HuH-7 (cell line): Measurements from ENCODE around the gene TOR1B.
A peak's percentile ranks its signal among the peaks of the same experiment; 100 is the strongest.
"Not testable (repeated sequence)": the region's sequence is repeated elsewhere in the genome, so short reads cannot be mapped to it uniquely, and the experiment has no call there.

Source experiments
- DNase-seq: peaks from one replicate; pipeline ENCODE4 v3.0.0; 2011; ENCODE audit warnings: low spot score

TOR1B gene, protein sequence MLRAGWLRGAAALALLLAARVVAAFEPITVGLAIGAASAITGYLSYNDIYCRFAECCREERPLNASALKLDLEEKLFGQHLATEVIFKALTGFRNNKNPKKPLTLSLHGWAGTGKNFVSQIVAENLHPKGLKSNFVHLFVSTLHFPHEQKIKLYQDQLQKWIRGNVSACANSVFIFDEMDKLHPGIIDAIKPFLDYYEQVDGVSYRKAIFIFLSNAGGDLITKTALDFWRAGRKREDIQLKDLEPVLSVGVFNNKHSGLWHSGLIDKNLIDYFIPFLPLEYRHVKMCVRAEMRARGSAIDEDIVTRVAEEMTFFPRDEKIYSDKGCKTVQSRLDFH

GRCh38 chr9:129802833-129803675, at the start of gene TOR1B:
TSS of gene TOR1B (plus strand) at chr9:129803184. CDS start at chr9:129803213, 29 bp downstream.
- peak; percentile 77 for DNase-seq

GRCh38 chr9:129755151-129755550, 47.8 kb upstream of the TOR1B start:
- DNase-seq = no peak

DNA sequence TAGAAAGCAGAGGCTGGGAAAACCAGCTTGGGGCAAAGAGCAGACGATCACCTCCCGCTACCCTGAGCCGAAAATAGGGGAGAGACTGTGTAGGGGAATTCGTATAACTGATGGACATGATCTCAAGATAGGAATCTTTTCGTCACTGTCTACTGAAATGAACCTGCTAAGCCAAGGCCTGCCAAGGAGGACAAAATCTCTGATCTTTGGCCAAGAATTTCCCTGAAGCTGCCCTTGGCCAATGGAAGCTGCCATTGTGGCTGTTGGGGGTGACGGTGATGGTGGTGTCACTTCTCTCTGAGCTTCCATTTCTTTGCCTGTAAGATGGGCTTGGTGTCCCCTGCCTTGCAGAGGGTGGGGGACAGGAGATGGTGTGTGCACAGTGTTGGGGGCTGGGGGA, 46.8 kb upstream of the TOR1B start:
- no peak for DNase-seq

DNA sequence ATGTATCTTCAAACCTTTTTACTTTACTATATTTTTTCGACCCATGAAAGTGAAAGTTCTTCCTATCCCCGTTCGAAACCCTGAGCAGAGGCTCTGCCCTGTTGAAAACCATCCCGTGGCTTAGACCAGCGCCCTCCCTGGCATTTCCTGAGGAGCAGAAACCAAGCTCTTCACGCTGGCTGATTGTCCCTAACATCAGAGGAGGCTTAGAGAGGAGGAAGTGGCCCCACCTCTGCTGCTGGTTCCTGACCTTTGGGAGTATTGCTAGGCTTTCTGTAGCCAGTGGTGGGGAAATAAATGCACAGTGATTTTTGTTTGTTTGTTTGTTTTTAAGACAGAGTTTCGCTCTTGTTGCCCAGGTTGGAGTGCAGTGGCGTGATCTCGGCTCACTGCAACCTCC, 45.9 kb upstream of the TOR1B start:
- no peak for DNase-seq

DNA sequence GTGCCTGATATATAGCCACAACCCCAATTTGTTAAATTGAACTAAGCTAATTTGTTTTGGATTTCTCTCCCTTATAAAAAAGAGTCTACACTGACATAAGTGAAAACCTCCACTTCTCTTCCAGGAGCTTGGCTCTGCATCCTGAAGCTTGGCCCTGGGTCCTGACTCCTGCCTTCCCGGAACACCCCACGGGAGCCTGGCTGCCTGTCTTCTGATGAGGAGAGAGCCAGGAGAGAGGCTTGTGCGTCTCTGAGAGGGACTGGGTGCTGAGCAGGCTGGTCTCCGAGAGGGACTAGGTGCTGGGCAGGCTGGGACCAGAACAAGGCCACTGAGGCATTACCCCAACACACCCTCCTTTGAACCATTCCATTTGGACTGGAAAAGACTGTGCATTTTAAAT, 43.7 kb upstream of the TOR1B start:
- no peak for DNase-seq

DNA sequence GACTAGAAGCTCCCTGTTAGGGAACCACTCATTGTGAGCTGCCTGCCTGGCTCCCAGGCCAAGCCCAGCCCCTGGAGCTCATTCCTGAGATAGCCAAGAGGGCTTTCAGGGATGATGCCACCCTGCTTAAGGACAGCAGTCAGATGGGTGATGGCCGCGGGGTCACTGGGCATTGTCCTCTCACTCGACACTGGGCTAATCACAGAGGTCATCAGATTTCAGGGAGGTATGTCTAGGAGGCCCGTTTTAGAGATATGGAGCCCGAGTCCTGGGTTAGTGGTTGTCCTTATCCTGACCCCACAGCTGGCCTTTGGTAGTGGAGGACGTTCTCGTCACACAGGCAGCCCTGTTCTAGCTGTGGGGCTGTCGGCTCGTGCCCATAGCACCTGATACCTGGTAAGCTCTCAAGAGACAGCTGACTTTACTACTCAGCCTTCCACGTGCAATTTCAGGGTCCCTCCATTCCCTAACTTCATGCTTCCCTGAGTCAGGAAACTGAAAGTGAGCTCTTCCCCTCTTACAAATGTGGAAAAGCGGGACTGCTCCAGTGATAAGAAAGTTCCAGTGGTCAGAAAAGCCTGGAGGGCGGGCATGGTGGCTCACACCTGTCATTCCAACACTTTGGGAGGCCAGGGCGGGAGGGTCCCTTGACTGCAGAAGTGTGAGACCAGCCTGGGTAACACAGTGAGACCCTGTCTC, 43.0 kb upstream of the TOR1B start:
- no peak for DNase-seq

GRCh38 chr9:129760784-129761183, 42.2 kb upstream of the TOR1B start:
- DNase-seq = not testable (repeated sequence)

GRCh38 chr9:129761293-129761900, 41.6 kb upstream of the TOR1B start:
- DNase-seq = no peak

- DNase-seq = no peak
These were observed 41.0 kb upstream of the TOR1B start for GRCh38 chr9:129761901-129762369.

DNA sequence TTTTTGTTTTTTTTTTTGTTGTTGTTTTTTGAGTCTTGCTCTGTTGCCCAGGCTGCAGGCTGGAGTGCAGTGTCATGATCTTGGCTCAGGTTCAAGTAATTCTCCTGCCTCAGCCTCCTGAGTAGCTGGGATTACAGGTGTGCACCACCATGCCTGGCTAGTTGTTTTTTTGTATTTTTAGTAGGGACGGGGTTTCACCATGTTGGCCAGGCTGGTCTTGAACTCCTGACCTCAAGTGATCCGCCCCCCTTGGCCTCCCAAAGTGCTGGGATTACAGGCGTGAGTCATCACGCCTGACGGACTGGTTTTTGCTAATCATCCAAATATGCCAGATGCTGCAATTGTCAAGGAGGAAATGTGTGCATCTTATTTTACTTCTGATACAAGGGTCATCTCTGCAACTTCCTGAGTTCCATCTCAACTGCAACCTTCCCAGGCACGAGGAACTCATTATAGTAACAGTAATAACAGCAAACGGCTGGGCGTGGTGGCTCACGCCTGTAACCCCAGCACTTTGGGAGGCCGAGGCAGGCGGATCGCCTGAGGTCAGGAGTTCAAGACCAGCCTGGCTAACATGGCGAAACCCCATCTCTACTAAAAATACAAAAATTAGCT, 40.5 kb upstream of the TOR1B start:
- DNase-seq = not testable (repeated sequence)

DNA sequence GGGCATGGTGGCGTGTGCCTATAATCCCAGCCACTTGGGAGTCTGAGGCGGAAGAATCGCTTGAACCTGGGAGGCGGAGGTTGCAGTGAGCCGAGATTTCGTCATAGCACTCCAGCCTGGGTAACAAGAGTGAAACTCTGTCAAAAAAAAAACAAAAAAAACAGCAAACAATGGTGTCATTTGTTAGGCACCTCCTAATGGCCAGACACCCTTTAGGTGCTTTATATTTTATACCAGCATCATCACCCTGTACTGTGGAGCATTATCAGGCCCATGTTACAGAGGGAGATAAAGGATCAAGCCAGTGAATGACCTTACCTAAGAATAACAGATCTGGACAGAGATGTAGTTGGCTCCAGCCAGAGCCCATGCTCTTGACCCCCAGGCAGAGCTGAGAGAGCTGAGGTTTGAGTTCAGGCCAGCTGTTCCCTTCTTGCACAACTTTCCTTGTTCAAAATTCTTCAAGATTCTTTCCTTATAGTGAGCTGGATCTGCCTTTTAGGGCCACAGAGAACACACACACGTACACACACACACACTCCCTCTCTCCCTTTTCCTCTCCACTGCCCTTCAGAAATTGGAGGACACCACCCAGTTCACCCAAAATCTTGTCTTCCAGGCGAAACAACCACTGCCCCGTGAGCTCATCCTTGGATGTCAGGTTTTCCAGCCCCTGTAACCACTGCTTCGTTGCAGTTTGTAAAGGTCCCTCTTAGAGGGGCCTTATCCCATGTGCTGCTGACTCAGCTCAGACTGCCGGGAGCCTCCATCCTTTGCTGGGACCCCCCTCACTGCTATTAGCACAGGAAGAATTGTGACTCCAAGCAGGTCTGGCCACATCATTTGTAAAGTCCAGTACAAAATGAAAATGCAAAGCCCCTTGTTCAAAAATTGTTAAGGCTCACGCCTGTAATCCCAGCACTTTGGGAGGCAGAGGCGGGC, 39.7 kb upstream of the TOR1B start:
- DNase-seq = no peak

- no peak for DNase-seq
These were observed 37.1 kb upstream of the TOR1B start for GRCh38 chr9:129765764-129766317.

- DNase-seq = no peak
These were observed 34.5 kb upstream of the TOR1B start for GRCh38 chr9:129768486-129768885.

DNA sequence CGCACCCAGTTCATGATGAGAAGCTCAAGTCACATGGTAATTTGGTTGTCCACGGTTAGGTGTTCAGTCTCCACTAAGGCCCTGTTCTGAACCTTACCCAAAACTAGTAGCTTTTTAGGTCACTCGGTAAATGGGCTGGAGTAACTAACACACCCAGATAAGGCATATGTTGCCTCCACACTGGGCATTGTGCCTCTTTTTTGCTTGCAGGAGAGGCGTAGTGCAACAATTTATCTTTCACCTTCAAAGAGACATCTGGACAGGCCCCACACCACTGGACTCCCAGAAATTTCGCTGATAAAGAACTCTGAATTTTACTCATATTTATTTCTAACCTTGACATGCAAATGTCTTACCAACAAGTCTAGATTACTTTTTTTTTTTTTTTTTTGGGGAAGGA, 33.3 kb upstream of the TOR1B start:
- no peak for DNase-seq

GRCh38 chr9:129770741-129771140, 32.2 kb upstream of the TOR1B start:
- DNase-seq = no peak

DNA sequence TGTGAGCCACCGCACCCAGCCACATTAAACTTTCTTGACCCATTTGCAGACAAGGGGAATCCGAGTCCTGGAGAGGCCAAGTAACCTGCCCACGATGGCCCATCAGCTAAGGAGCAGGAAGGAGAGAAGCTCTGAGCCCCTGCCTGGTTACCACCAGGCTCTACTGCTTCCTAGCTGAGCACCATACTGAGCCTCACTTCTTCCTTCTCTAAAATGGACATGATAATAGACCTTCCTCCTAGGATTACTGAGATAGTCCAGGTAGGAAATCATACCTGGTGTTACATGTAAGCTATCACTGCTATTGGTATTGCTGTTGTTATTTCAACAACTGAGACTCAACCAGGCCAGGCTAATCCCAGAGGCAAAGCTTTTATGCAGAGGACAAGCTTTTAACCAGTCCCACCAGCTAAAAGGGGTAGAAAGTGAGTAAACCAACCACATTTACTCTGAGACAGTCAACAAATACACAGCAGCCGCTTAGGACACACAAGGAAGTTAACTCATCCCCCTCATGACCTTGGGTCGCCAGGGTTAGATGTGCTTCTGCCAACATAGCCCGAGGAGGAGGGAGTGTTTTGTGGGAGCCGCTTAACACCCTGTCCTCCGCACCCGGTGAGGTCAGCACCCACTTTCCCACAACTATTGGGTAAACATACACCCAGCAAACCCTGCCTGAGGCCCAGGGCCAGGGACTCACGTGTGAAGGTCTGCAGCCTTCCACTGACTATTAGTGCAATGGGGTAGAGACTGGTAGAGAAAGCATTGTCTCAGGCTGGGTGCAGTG, 29.5 kb upstream of the TOR1B start:
- no peak for DNase-seq

GRCh38 chr9:129774791-129775447, 28.1 kb upstream of the TOR1B start:
- no peak for DNase-seq

DNA sequence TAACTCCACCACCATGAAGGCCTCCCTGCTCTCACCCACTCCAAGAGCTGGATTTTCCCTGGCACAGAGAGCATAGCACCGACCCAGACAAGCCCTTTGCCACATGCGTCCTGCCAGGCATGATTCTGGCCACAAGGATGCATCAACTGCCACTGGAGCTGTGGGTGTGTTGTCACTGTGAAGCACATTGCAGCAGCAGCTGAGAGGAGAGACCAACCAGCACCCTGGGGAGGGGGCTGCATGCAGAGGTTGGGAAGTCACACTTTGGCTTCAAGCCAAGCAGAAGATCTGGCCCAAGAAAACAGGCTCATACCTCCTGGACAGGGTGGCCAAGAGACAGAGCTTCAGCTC, 27.6 kb upstream of the TOR1B start:
- DNase-seq = no peak

GRCh38 chr9:129776096-129776495, 26.9 kb upstream of the TOR1B start:
- not testable (repeated sequence) for DNase-seq
